Activated CD4-positive, alpha-beta T cell treated with anti-CD3 and anti-CD28 coated beads for 24 hours (primary cell): ENCODE results near the gene PHF12.

ENCODE experiments used
- DNase-seq, 2 donors: peaks; one replicate each; pipeline ENCODE4 v3.0.0-alpha.2; 2020; ENCODE audit warnings: low read depth in 2 of 2

PHF12 gene

GRCh38 chr17:28975646-28976045, 24.3 kb upstream of the PHF12 start:
- no peak for DNase-seq

- no peak for DNase-seq
Measured at GRCh38 chr17:28975031-28975430, 23.7 kb upstream of the PHF12 start.

- no peak for DNase-seq
Measured at GRCh38 chr17:28974451-28974850, 23.1 kb upstream of the PHF12 start.

- no peak for DNase-seq
Measured at GRCh38 chr17:28973425-28973824, 22.1 kb upstream of the PHF12 start.

GRCh38 chr17:28972437-28972836, 21.1 kb upstream of the PHF12 start:
- no peak for DNase-seq

GRCh38 chr17:28970879-28971278, 19.6 kb upstream of the PHF12 start:
- no peak for DNase-seq

- DNase-seq = no peak
Measured at GRCh38 chr17:28969706-28970393, 18.5 kb upstream of the PHF12 start.

GRCh38 chr17:28968914-28969295, 17.6 kb upstream of the PHF12 start:
- no peak for DNase-seq

GRCh38 chr17:28968231-28968913, 17.1 kb upstream of the PHF12 start:
- no peak for DNase-seq

- DNase-seq = no peak
Measured at GRCh38 chr17:28967221-28968135, 16.2 kb upstream of the PHF12 start.

GRCh38 chr17:28963841-28964240, 12.5 kb upstream of the PHF12 start:
- no peak for DNase-seq

- DNase-seq = no peak
Measured at GRCh38 chr17:28963055-28963611, 11.8 kb upstream of the PHF12 start.

GRCh38 chr17:28961391-28961790, 10.1 kb upstream of the PHF12 start:
- DNase-seq = no peak

- DNase-seq = no peak
Measured at GRCh38 chr17:28960256-28961061, 9.1 kb upstream of the PHF12 start.

- DNase-seq = no peak
Measured at GRCh38 chr17:28959471-28959871, 8.2 kb upstream of the PHF12 start.

GRCh38 chr17:28958820-28959455, 7.6 kb upstream of the PHF12 start:
- no peak for DNase-seq

GRCh38 chr17:28957992-28958355, 6.7 kb upstream of the PHF12 start:
- DNase-seq = no peak

- DNase-seq = no peak
Measured at GRCh38 chr17:28957277-28957991, 6.1 kb upstream of the PHF12 start.

- no peak for DNase-seq
Measured at GRCh38 chr17:28956861-28957260, 5.5 kb upstream of the PHF12 start.

- no peak for DNase-seq
Measured at GRCh38 chr17:28956112-28956511, 4.8 kb upstream of the PHF12 start.
